Measurements from ENCODE around the gene AMDHD2. TPM values are rescaled to one million over a fixed set of nuclear protein-coding genes. Genes with fewer than 3 reads are reported as not detected.

AMDHD2 gene
- total RNA-seq, 4 donors from 2014 or later = 30.2 to 115 (median 52.4) TPM

DNA sequence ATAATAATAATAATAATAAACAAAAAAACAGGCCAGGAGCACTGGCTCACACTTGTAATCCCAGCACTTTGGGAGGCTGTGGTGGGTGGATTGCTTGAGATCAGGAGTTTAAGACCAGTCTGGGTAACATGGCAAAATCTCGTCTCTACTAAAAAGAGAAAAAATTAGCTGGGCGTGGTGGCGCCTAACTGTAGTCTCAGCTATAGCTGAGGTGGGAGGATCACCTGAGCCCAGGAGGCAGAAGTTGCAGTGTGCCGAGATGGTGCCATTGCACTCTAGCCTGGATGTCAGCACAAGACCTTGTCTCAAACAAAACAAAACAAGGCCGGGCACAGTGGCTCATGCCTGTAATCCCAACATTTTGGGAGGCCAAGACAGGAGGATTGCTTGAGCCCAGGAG is 25.1 kb upstream of the AMDHD2 start:
- Histone ChIP-seq H3K27me3 (no peaks in the 10 kb centered on the region), H3K27ac (no peak overlapping the region), H3K36me3 (no peaks in the 10 kb centered on the region), H3K4me1 (peaks cover 0 to 24% (median 5%) of the 10 kb centered on the region in 4 donors), H3K9me3 (no peaks in the 10 kb centered on the region), H3K4me3 (no peak overlapping the region)
- intact Hi-C loops (cut with DNase I; ENCODE audit: low total_unique reads) (loop anchor here (5.0 kb wide), 1 partner anchor 153 kb away; the partner anchor contains the start of gene ABCA3), in situ Hi-C loops (cut with MboI; ENCODE audit: low pct_ligation_motif_present in 1 of 4, low pct_unique_long_range_greater_than_20kb in 1 of 4, low sequenced_read_pairs in 3 of 4) (loop anchor here (10.0 to 25.0 kb wide), 4 partner anchors 60 to 333 kb away; partner anchors contain the start of genes ABCA3 (in 2 of the 4), CASKIN1 (in 1 of the 4) and TRAF7 (in 1 of the 4))
- DNase-seq = no peak
- WGBS, 2 donors (ENCODE audit: low coverage in 1 of 2) = 50 to 86% methylated on average over 1 to 5 of the region's 5 CpGs
- TF ChIP-seq POLR2A (IDR thresholded peaks at IDR 0.05) (no peak), EP300 (IDR thresholded peaks at IDR 0.05; ENCODE audit: low read depth) (no peak), POLR2AphosphoS5 (IDR thresholded peaks at IDR 0.05) (no peak)
- TF ChIP-seq, protein P1, sequence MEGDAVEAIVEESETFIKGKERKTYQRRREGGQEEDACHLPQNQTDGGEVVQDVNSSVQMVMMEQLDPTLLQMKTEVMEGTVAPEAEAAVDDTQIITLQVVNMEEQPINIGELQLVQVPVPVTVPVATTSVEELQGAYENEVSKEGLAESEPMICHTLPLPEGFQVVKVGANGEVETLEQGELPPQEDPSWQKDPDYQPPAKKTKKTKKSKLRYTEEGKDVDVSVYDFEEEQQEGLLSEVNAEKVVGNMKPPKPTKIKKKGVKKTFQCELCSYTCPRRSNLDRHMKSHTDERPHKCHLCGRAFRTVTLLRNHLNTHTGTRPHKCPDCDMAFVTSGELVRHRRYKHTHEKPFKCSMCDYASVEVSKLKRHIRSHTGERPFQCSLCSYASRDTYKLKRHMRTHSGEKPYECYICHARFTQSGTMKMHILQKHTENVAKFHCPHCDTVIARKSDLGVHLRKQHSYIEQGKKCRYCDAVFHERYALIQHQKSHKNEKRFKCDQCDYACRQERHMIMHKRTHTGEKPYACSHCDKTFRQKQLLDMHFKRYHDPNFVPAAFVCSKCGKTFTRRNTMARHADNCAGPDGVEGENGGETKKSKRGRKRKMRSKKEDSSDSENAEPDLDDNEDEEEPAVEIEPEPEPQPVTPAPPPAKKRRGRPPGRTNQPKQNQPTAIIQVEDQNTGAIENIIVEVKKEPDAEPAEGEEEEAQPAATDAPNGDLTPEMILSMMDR (IDR thresholded peaks at IDR 0.05) = no peak

DNA sequence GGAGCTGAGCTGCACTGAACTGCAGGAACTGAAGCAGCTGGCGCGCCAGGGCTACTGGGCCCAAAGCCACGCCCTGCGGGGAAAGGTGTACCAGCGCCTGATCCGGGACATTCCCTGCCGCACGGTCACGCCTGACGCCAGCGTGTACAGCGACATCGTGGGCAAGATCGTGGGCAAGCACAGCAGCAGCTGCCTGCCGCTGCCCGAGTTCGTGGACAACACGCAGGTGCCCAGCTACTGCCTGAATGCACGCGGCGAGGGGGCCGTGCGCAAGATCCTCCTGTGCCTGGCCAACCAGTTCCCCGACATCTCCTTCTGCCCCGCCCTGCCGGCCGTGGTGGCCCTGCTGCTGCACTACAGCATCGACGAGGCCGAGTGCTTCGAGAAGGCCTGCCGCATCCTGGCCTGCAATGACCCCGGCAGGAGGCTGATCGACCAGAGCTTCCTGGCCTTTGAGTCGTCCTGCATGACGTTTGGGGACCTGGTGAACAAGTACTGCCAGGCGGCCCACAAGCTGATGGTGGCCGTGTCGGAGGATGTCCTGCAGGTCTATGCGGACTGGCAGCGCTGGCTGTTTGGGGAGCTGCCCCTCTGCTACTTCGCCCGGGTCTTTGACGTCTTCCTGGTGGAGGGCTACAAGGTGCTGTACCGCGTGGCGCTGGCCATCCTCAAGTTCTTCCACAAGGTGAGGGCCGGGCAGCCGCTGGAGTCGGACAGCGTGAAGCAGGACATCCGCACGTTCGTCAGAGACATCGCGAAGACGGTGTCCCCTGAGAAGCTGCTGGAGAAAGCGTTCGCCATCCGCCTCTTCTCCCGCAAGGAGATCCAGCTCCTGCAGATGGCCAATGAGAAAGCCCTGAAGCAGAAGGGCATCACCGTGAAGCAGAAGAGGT is 23.7 kb upstream of the AMDHD2 start:
- Histone ChIP-seq H3K27ac (no peak overlapping the region), H3K4me1 (peaks cover 2 to 29% (median 9%) of the 10 kb centered on the region in 4 donors), H3K27me3 (no peaks in the 10 kb centered on the region), H3K4me3 (no peak overlapping the region), H3K9me3 (no peaks in the 10 kb centered on the region), H3K36me3 (no peaks in the 10 kb centered on the region)
- no peak for DNase-seq
- intact Hi-C loops (cut with DNase I; ENCODE audit: low total_unique reads) = loop anchor here (5.0 kb wide), 1 partner anchor 154 kb away; the partner anchor contains the start of gene ABCA3
- in situ Hi-C loops (cut with MboI; ENCODE audit: low pct_ligation_motif_present in 1 of 4, low pct_unique_long_range_greater_than_20kb in 1 of 4, low sequenced_read_pairs in 3 of 4) = loop anchor here (10.0 to 25.0 kb wide), 4 partner anchors 62 to 334 kb away; partner anchors contain the start of genes ABCA3 (in 2 of the 4), CASKIN1 (in 1 of the 4) and TRAF7 (in 1 of the 4)
- 89 to 96% methylated on average over 7 to 61 of the region's 62 CpGs for WGBS, 2 donors (ENCODE audit: low coverage in 1 of 2)
- TF ChIP-seq POLR2AphosphoS5 (IDR thresholded peaks at IDR 0.05) (no peak), EP300 (IDR thresholded peaks at IDR 0.05; ENCODE audit: low read depth) (no peak), POLR2A (IDR thresholded peaks at IDR 0.05) (no peak)
- TF ChIP-seq, protein P1 (IDR thresholded peaks at IDR 0.05) = no peak

DNA sequence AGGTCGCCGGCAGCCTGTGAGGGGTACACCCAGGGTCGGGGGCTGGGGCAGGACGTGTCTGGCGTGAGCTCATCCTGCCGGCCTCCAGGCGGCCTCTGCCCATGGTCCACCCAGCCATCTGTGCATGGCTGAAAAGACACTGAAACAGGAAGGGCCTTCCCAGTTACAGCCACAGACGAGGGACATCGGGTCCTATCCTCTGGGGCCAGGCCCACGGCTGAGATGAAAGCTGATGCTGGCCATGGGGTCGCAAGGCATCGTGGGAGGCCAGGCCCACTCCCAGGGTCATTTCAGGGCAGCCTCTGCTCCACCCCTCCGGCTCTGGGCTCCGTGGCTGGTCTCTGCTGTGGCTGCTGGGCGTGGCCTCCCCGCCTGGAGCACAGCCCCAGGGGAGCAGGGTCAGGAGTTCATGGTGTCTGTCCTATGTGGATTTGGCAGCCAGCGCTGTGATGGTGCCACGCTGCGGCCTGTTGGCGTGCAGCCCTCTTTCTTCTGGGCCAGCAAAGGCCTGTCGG is 23.0 kb upstream of the AMDHD2 start:
- in situ Hi-C loops (cut with MboI; ENCODE audit: low pct_ligation_motif_present in 1 of 4, low pct_unique_long_range_greater_than_20kb in 1 of 4, low sequenced_read_pairs in 3 of 4) = loop anchor here (10.0 to 25.0 kb wide), 4 partner anchors 62 to 335 kb away; partner anchors contain the start of genes ABCA3 (in 2 of the 4), CASKIN1 (in 1 of the 4) and TRAF7 (in 1 of the 4)
- no peaks in the 10 kb centered on the region for H3K9me3 ChIP-seq
- DNase-seq = no peak
- H3K4me1 ChIP-seq = peaks cover 6 to 29% (median 11%) of the 10 kb centered on the region in 4 donors
- intact Hi-C loops (cut with DNase I; ENCODE audit: low total_unique reads) = loop anchor here (5.0 kb wide), 1 partner anchor 155 kb away; the partner anchor contains the start of gene ABCA3
- H3K4me3 ChIP-seq = no peak overlapping the region
- no peak for TF ChIP-seq POLR2AphosphoS5 (IDR thresholded peaks at IDR 0.05)
- TF ChIP-seq POLR2A (IDR thresholded peaks at IDR 0.05) = no peak
- no peak for TF ChIP-seq EP300 (IDR thresholded peaks at IDR 0.05; ENCODE audit: low read depth)
- TF ChIP-seq, protein P1 (IDR thresholded peaks at IDR 0.05) = no peak
- H3K27ac ChIP-seq = no peak overlapping the region
- H3K27me3 ChIP-seq = no peaks in the 10 kb centered on the region
- WGBS, 2 donors (ENCODE audit: low coverage in 1 of 2) = 62% methylated on average over 21 of the region's 21 CpGs; no CpG with 5 or more reads in 1 of the 2 donors
- no peaks in the 10 kb centered on the region for H3K36me3 ChIP-seq
